Measurements from ENCODE around the gene LONP1. TPM values are rescaled to one million over a fixed set of nuclear protein-coding genes. Genes with fewer than 3 reads are reported as not detected.

LONP1 gene
- total RNA-seq, 2 donors from 2014 or later, result 52.8 to 82.8 TPM

GRCh38 chr19:5678071-5678718 is 41.8 kb downstream of the LONP1 start:
- Histone ChIP-seq H3K4me1 (ENCODE audit: control insufficient read depth in 1 of 2, low read depth in 2 of 2) (peaks cover 8 to 18% of the 10 kb centered on the region in 2 donors), H3K9me3 (no peaks in the 10 kb centered on the region), H3K27me3 (replicated peaks; ENCODE audit: insufficient read depth) (no peaks in the 10 kb centered on the region), H3K27ac (no peak overlapping the region), H3K4me3 (no peak overlapping the region), H3K36me3 (peaks cover 5% of the 10 kb centered on the region)
- no peak for TF ChIP-seq CTCF (IDR thresholded peaks at IDR 0.05)
- no peak for ATAC-seq (ENCODE audit: insufficient number of reproducible peaks, low FRiP score, low read depth)
- no peak for DNase-seq (ENCODE audit: low spot score)

DNA sequence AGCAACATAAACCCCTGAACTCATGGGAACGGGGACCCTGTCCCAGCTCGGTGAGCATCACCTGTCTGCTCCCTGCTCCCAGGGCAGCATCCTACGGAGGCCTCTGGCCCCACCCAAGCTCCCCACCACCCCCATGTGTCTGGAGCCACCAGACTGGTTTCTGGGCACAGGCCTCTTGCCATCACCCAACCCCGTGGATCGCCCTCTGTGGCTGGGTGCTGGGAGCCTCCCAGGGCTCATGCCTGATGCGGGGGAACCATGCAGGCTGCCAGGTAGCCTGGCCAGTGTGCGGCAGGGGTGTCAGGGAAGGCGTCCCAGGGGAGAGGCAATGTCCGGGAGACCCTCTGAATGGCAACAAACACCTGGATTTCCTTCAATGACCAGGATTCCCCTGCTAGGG is 42.4 kb downstream of the LONP1 start:
- ATAC-seq (ENCODE audit: insufficient number of reproducible peaks, low FRiP score, low read depth) (no peak), DNase-seq (ENCODE audit: low spot score) (no peak)
- H3K4me3 ChIP-seq, result no peak overlapping the region
- H3K27ac ChIP-seq, result no peak overlapping the region
- TF ChIP-seq CTCF (IDR thresholded peaks at IDR 0.05), result no peak
- no peaks in the 10 kb centered on the region for H3K27me3 ChIP-seq (replicated peaks; ENCODE audit: insufficient read depth)
- H3K9me3 ChIP-seq, result no peaks in the 10 kb centered on the region
- H3K36me3 ChIP-seq, result peaks cover 5% of the 10 kb centered on the region
- H3K4me1 ChIP-seq (ENCODE audit: control insufficient read depth in 1 of 2, low read depth in 2 of 2), result peaks cover 8 to 18% of the 10 kb centered on the region in 2 donors

DNA sequence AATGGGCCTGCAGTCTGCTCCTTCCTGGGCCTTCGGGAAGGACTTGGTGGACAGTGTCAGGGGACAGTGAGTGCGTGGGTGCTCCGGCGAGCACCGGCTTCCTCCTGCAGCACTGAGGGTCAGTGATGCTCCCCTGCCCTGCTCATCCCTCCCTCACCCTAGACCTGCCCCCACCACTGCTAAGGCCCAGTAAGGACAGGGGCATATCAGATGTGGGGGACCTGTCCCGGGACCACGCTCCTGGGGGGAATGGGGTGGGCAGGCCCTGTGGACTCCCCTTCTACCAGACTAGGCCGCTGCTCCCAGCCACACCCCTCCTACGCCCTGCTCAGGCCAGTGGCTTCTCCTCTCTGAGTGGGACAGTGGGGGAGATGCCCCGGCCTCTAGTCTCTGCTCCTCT is 42.8 kb downstream of the LONP1 start:
- Histone ChIP-seq H3K27me3 (replicated peaks; ENCODE audit: insufficient read depth) (no peaks in the 10 kb centered on the region), H3K4me1 (ENCODE audit: control insufficient read depth in 1 of 2, low read depth in 2 of 2) (peaks cover 8 to 18% of the 10 kb centered on the region in 2 donors), H3K27ac (no peak overlapping the region), H3K4me3 (no peak overlapping the region), H3K36me3 (peaks cover 5% of the 10 kb centered on the region), H3K9me3 (no peaks in the 10 kb centered on the region)
- no peak for TF ChIP-seq CTCF (IDR thresholded peaks at IDR 0.05)
- no peak for DNase-seq (ENCODE audit: low spot score)
- no peak for ATAC-seq (ENCODE audit: insufficient number of reproducible peaks, low FRiP score, low read depth)

GRCh38 chr19:5676772-5677105 is 43.2 kb downstream of the LONP1 start:
- H3K4me1 ChIP-seq (ENCODE audit: control insufficient read depth in 1 of 2, low read depth in 2 of 2), result peaks cover 8 to 18% of the 10 kb centered on the region in 2 donors
- ATAC-seq (ENCODE audit: insufficient number of reproducible peaks, low FRiP score, low read depth) (no peak), DNase-seq (ENCODE audit: low spot score) (no peak)
- peaks cover 5% of the 10 kb centered on the region for H3K36me3 ChIP-seq
- no peak overlapping the region for H3K27ac ChIP-seq
- no peak for TF ChIP-seq CTCF (IDR thresholded peaks at IDR 0.05)
- no peaks in the 10 kb centered on the region for H3K27me3 ChIP-seq (replicated peaks; ENCODE audit: insufficient read depth)
- H3K9me3 ChIP-seq, result no peaks in the 10 kb centered on the region
- H3K4me3 ChIP-seq, result no peak overlapping the region

DNA sequence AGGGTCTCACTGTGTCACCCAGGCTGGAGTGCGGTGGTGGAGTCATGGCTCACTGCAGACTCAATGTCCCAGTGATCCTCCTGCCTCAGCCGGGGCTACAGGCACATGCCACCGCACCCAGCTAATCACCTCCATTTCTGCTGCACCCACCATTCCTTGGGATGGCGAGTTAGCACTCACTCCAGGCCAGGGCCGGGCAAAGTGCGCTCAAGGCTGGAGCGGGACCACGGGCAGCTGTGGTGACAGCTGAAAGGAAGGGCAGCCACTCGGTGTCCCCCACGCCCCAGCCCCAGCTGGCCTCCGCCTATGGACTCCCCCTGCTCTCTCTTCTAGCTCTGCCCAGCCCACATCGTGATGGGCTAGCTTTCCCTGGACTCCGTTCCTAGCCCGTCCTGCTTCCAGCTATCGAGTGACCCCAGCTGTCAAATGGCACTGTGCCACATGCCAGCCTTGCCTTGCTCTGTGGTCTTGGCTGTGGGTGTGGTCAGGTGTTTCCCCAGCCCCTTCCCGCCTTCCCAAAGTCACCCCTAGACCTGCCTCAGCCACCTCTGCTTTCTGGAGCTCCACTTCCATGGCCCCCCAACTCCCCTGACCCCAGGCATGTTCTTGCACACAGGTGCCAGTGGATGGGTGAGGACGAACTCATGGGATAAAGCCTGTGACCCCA is 43.7 kb downstream of the LONP1 start:
- no peak for TF ChIP-seq CTCF (IDR thresholded peaks at IDR 0.05)
- no peak for ATAC-seq (ENCODE audit: insufficient number of reproducible peaks, low FRiP score, low read depth)
- H3K27ac ChIP-seq, result no peak overlapping the region

More for the DNA sequence above, 43.7 kb downstream of the LONP1 start:
- H3K9me3 ChIP-seq, result no peaks in the 10 kb centered on the region
- H3K4me1 ChIP-seq (ENCODE audit: control insufficient read depth in 1 of 2, low read depth in 2 of 2), result peaks cover 8 to 16% of the 10 kb centered on the region in 2 donors
- peaks cover 5% of the 10 kb centered on the region for H3K36me3 ChIP-seq
- no peak for DNase-seq (ENCODE audit: low spot score)
- no peaks in the 10 kb centered on the region for H3K27me3 ChIP-seq (replicated peaks; ENCODE audit: insufficient read depth)
- no peak overlapping the region for H3K4me3 ChIP-seq

All from thoracic aorta (tissue), 2 donors.